H9 (cell line): ENCODE results near the gene SPX. TPM values are rescaled to one million over a fixed set of nuclear protein-coding genes. Genes with fewer than 3 reads are reported as not detected.

ENCODE experiments used
- DNase-seq: peaks from one replicate; pipeline ENCODE4 v3.0.0-alpha.2; 2017
- H2AFZ ChIP-seq: one replicate; pipeline ENCODE4 v1.6.1; 2013; ENCODE audit warnings: mild to moderate bottlenecking, low read length, control low read depth, moderate library complexity
- H2AK5ac ChIP-seq: 2 replicates; pipeline ENCODE4 v1.6.1; 2013; ENCODE audit warnings: low read length, control low read depth, mixed read lengths; ENCODE audit not compliant: insufficient read length
- H2BK120ac ChIP-seq: one replicate; pipeline ENCODE4 v1.6.1; 2013; ENCODE audit warnings: low read depth, mild to moderate bottlenecking, low read length, control low read depth, inconsistent platforms; ENCODE audit not compliant: poor library complexity, severe bottlenecking
- H2BK12ac ChIP-seq: 2 replicates; pipeline ENCODE4 v1.6.1; 2013; ENCODE audit warnings: low read length, control low read depth, mixed read lengths, low read depth; ENCODE audit not compliant: insufficient read length
- H2BK15ac ChIP-seq: 2 replicates; pipeline ENCODE4 v1.6.1; 2013; ENCODE audit warnings: low read depth, low read length, control low read depth
- H2BK20ac ChIP-seq: one replicate; pipeline ENCODE4 v1.6.1; 2013; ENCODE audit warnings: low read depth, mild to moderate bottlenecking, low read length, control low read depth, inconsistent platforms; ENCODE audit not compliant: poor library complexity, severe bottlenecking
- H2BK5ac ChIP-seq: 2 replicates; pipeline ENCODE4 v1.6.1; 2013; ENCODE audit warnings: low read length, control low read depth, mixed read lengths; ENCODE audit not compliant: insufficient read length
- H3K14ac ChIP-seq: 2 replicates; pipeline ENCODE4 v1.6.1; 2013; ENCODE audit warnings: low read length, control low read depth; ENCODE audit not compliant: insufficient read depth
- H3K18ac ChIP-seq: 2 replicates; pipeline ENCODE4 v1.6.1; 2013; ENCODE audit warnings: low read depth, mild to moderate bottlenecking, mixed read lengths, low read length, control low read depth; ENCODE audit not compliant: insufficient read length
- H3K23ac ChIP-seq: 2 replicates; pipeline ENCODE4 v1.6.1; 2013; ENCODE audit warnings: low read length, control low read depth, mixed read lengths, low read depth; ENCODE audit not compliant: insufficient read length
- H3K23me2 ChIP-seq: 2 replicates; pipeline ENCODE4 v1.6.1; 2013; ENCODE audit warnings: low read depth, mild to moderate bottlenecking, mixed read lengths, low read length, control low read depth; ENCODE audit not compliant: insufficient read length, poor library complexity, severe bottlenecking
- H3K27ac ChIP-seq: 2 replicates; pipeline ENCODE4 v1.5.1; 2013; ENCODE audit warnings: low read length, control low read depth, mixed read lengths, low read depth; ENCODE audit not compliant: insufficient read length
- H3K27me3 ChIP-seq: 2 replicates; pipeline ENCODE4 v1.6.1; 2013; ENCODE audit warnings: low read length, control low read depth, inconsistent platforms; ENCODE audit not compliant: insufficient read depth
- H3K4ac ChIP-seq: 2 replicates; pipeline ENCODE4 v1.6.1; 2013; ENCODE audit warnings: low read depth, mild to moderate bottlenecking, control low read depth, inconsistent platforms, low read length, moderate library complexity
- H3K4me1 ChIP-seq: 2 replicates; pipeline ENCODE4 v1.6.1; 2013; ENCODE audit warnings: low read length, control low read depth, inconsistent platforms; ENCODE audit not compliant: insufficient read depth
- H3K4me2 ChIP-seq: 2 replicates; pipeline ENCODE4 v1.6.1; 2013; ENCODE audit warnings: low read length, control low read depth, mixed read lengths; ENCODE audit not compliant: insufficient read length, insufficient read depth
- H3K56ac ChIP-seq: 2 replicates; pipeline ENCODE4 v1.6.1; 2013; ENCODE audit warnings: low read depth, mild to moderate bottlenecking, mixed read lengths, low read length, control low read depth; ENCODE audit not compliant: insufficient read length
- H3K79me1 ChIP-seq: 2 replicates; pipeline ENCODE4 v1.6.1; 2013; ENCODE audit warnings: low read depth, mild to moderate bottlenecking, moderate library complexity, low read length, control low read depth, inconsistent platforms; ENCODE audit not compliant: insufficient read depth, poor library complexity, severe bottlenecking
- H3K79me2 ChIP-seq: 2 replicates; pipeline ENCODE4 v1.6.1; 2013; ENCODE audit warnings: low read length, control low read depth, inconsistent platforms; ENCODE audit not compliant: insufficient read depth
- H3K9ac ChIP-seq: 2 replicates; pipeline ENCODE4 v1.6.1; 2013; ENCODE audit warnings: low read length, control low read depth, mixed read lengths; ENCODE audit not compliant: insufficient read length; ENCODE audit errors: extremely low read depth
- H3K9me3 ChIP-seq: one replicate; pipeline ENCODE4 v1.6.1; 2013; ENCODE audit warnings: low read depth, low read length, inconsistent platforms; ENCODE audit not compliant: control insufficient read depth
- H3T11ph ChIP-seq: one replicate; pipeline ENCODE4 v1.6.1; 2013; ENCODE audit warnings: mild to moderate bottlenecking, low read length, control low read depth, inconsistent platforms
- H4K20me1 ChIP-seq: one replicate; pipeline ENCODE4 v1.6.1; 2013; ENCODE audit not compliant: control insufficient read depth, insufficient read length, insufficient read depth
- H4K5ac ChIP-seq: 2 replicates; pipeline ENCODE4 v1.6.1; 2013; ENCODE audit warnings: low read depth, mild to moderate bottlenecking, mixed read lengths, low read length, control low read depth; ENCODE audit not compliant: insufficient read length
- H4K8ac ChIP-seq: replicated peaks from 2 replicates; pipeline ENCODE4 v1.6.1; 2013; ENCODE audit warnings: low read length, control low read depth, mixed read lengths, low read depth; ENCODE audit not compliant: insufficient read length
- H4K91ac ChIP-seq: 2 replicates; pipeline ENCODE4 v1.6.1; 2013; ENCODE audit warnings: low read depth, mild to moderate bottlenecking, moderate library complexity, mixed read lengths, low read length, control low read depth; ENCODE audit not compliant: insufficient read length
- H3K27ac Mint-ChIP-seq, 3 experiments: 2 replicates in 2 of 3; 3 replicates in 1 of 3; pipeline ENCODE4 v1.8.0; 2020 to 2021; ENCODE audit warnings: mixed read lengths in 3 of 3, mild to moderate bottlenecking in 1 of 3, moderate library complexity in 1 of 3
- H3K27me3 Mint-ChIP-seq: 2 replicates; pipeline ENCODE4 v1.8.0; 2021; ENCODE audit warnings: low read depth, mild to moderate bottlenecking, moderate library complexity, mixed read lengths
- H3K36me3 Mint-ChIP-seq, 3 experiments: 2 replicates in 2 of 3; 3 replicates in 1 of 3; pipeline ENCODE4 v1.8.0; 2020 to 2021; ENCODE audit warnings: low read depth in 3 of 3, mixed read lengths in 3 of 3; ENCODE audit not compliant: insufficient read depth in 1 of 3
- H3K4me1 Mint-ChIP-seq, 2 experiments: 2 replicates each; pipeline ENCODE4 v1.8.0; 2020; ENCODE audit warnings: mixed read lengths in 2 of 2
- H3K4me3 Mint-ChIP-seq, 2 experiments: 2 replicates in 1 of 2; 3 replicates in 1 of 2; pipeline ENCODE4 v1.8.0; 2020 to 2021; ENCODE audit warnings: mild to moderate bottlenecking in 2 of 2, mixed read lengths in 2 of 2, moderate library complexity in 1 of 2
- H3K9me3 Mint-ChIP-seq, 2 experiments: 2 replicates in 1 of 2; 3 replicates in 1 of 2; pipeline ENCODE4 v1.8.0; 2020; ENCODE audit warnings: mild to moderate bottlenecking in 2 of 2, mixed read lengths in 2 of 2, moderate library complexity in 1 of 2
- total RNA-seq: library from RNA; stranded (reverse); gene quantifications from 2 replicates; pipeline ENCODE4 v1.2.1, GENCODE V29; 2021
- TF ChIP-seq, protein P1 (sequence below): fragments of 200-600 bp; sonication (generic); conservative IDR thresholded peaks from 3 replicates; pipeline ENCODE4 v1.8.0; 2021; ENCODE audit warnings: antibody characterized with exemption, mild to moderate bottlenecking

SPX gene
- total RNA-seq, 1 experiment from 2014 or later = 0.35 TPM

DNA sequence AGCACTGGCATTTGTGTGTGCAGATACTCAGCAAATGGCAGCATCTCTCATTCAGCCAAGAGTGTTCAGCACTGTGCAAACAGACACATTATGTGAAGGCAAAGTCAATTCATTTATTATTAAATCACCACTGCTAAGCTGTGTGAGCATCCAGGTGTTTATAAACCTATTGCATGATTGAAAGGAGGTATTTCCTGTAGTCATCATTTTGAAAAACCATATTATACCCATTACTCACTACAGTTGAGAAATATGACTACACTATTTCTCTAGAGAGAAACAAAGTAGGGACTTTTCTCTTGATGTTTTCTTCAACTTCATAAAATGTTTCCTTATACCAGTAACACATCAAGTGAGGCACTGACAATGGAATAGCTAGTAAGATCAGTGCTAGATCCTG lies 13.7 kb downstream of the SPX start:
- no peaks in the 10 kb centered on the region for H3K36me3 Mint-ChIP-seq
- DNase-seq = no peak

More for the DNA sequence above, 13.7 kb downstream of the SPX start:
- Histone ChIP-seq H3K9me3 (no peaks in the 10 kb centered on the region), H4K91ac (no peak overlapping the region), H2BK5ac (no peak overlapping the region), H3K4me2 (no peak overlapping the region), H3K14ac (no peak overlapping the region), H2BK15ac (no peak overlapping the region), H3K56ac (no peak overlapping the region), H2AFZ (no peak overlapping the region), H3T11ph (no peak overlapping the region), H3K79me2 (no peaks in the 10 kb centered on the region), H4K5ac (no peak overlapping the region), H3K4me1 (no peaks in the 10 kb centered on the region), H2BK12ac (no peak overlapping the region), H3K9ac (no peak overlapping the region), H4K8ac (no peak overlapping the region), H3K18ac (no peak overlapping the region), H4K20me1 (no peaks in the 10 kb centered on the region), H3K27me3 (no peaks in the 10 kb centered on the region), H3K27ac (no peak overlapping the region), H3K4ac (no peak overlapping the region), H3K23me2 (no peaks in the 10 kb centered on the region), H2AK5ac (no peak overlapping the region), H2BK120ac (no peak overlapping the region), H3K79me1 (no peaks in the 10 kb centered on the region), H2BK20ac (no peak overlapping the region), H3K23ac (no peak overlapping the region)
- TF ChIP-seq, protein P1, sequence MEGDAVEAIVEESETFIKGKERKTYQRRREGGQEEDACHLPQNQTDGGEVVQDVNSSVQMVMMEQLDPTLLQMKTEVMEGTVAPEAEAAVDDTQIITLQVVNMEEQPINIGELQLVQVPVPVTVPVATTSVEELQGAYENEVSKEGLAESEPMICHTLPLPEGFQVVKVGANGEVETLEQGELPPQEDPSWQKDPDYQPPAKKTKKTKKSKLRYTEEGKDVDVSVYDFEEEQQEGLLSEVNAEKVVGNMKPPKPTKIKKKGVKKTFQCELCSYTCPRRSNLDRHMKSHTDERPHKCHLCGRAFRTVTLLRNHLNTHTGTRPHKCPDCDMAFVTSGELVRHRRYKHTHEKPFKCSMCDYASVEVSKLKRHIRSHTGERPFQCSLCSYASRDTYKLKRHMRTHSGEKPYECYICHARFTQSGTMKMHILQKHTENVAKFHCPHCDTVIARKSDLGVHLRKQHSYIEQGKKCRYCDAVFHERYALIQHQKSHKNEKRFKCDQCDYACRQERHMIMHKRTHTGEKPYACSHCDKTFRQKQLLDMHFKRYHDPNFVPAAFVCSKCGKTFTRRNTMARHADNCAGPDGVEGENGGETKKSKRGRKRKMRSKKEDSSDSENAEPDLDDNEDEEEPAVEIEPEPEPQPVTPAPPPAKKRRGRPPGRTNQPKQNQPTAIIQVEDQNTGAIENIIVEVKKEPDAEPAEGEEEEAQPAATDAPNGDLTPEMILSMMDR = no peak
- Mint-ChIP-seq H3K4me3 (no peak overlapping the region), H3K27me3 (peaks cover 4% of the 10 kb centered on the region), H3K9me3 (no peaks in the 10 kb centered on the region), H3K27ac (no peak overlapping the region), H3K4me1 (peaks cover 5 to 6% of the 10 kb centered on the region in 2 experiments; a peak in 1 of 4 replicates)
